Measurements from ENCODE around the gene CD9. TPM values are rescaled to one million over a fixed set of nuclear protein-coding genes. Genes with fewer than 3 reads are reported as not detected.

The CD9 gene
- total RNA-seq, 6 experiments from 2014 or later, result 43.2 to 72.6 (median 46.4) TPM

DNA sequence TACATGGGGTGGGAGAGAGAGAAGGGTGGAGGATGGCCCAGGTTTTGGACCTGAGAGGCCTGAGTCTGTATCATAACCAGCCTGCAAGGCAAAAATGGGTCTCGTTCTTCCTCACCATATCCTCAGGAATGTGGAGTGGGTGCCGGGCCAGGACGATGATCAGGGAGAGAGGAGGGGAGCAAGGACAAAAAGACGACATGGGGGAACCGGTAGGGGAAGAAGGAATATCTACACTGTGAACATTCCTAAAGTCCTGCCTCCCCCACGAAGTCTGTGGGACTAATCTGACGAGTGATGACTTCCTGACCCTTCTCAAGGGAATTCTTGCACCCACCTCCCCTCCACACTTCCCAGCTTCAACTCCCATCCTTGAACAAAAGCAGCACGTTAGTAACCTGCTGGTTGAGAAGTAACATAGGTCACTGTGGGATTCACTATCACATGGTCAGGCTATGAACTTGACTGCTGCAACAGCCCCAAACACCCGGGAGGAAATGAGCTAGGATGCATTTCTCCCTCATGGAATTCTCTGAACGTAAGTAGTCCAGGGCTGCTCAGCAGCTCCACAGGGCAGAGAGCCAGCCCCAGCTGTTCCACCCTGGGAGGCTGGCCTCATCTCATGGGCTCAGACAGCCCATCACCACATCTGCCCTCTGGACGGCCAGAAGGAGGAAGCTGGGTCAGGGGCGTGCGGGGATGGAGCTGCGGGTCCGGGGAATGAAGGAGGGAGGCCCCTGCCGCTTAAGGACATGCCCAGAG lies 38.9 kb upstream of the CD9 start:
- TF ChIP-seq, protein P1, sequence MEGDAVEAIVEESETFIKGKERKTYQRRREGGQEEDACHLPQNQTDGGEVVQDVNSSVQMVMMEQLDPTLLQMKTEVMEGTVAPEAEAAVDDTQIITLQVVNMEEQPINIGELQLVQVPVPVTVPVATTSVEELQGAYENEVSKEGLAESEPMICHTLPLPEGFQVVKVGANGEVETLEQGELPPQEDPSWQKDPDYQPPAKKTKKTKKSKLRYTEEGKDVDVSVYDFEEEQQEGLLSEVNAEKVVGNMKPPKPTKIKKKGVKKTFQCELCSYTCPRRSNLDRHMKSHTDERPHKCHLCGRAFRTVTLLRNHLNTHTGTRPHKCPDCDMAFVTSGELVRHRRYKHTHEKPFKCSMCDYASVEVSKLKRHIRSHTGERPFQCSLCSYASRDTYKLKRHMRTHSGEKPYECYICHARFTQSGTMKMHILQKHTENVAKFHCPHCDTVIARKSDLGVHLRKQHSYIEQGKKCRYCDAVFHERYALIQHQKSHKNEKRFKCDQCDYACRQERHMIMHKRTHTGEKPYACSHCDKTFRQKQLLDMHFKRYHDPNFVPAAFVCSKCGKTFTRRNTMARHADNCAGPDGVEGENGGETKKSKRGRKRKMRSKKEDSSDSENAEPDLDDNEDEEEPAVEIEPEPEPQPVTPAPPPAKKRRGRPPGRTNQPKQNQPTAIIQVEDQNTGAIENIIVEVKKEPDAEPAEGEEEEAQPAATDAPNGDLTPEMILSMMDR (IDR thresholded peaks at IDR 0.05), result no peak
- no peaks in the 10 kb centered on the region for H3K9me3 Mint-ChIP-seq
- H3K27me3 Mint-ChIP-seq (ENCODE audit: insufficient read depth), result peaks cover 3% of the 10 kb centered on the region
- H3K36me3 Mint-ChIP-seq (ENCODE audit: low read depth), result no peaks in the 10 kb centered on the region
- no peak for DNase-seq
- peaks cover 44% of the 10 kb centered on the region for H3K4me1 Mint-ChIP-seq (ENCODE audit: low read depth)
- no peak overlapping the region for H3K27ac Mint-ChIP-seq
- no peak overlapping the region for H3K4me3 Mint-ChIP-seq

DNA sequence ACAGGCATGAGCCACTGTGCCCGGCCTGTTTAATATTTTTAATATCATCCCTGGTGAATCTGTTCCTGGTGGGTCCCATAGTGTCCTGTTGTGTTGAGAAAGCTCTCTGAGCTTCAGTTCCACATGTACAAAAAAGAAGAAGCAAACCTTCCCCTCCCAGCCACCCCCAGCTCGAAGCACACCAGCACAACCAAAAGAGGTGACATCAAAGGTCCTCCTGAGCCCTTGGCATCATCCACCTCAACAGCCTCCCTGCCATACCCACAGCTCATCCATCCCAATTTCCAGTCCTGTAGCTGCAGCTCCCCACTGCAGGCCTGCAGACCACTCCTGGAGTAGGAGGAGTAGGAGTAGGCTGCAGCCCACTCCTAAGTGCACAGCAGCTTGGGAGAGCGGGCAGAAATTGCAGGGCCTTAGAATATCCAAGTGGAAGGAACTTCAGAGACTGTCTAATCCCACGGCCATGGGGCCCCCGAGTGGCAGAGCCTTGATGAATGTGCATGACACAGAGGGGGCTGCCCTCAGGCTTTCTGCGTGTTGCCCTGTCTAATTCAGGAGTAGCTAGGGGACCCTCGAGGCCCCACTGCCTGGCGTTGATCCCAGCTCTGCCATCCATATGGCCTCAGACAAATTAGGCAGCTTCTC lies 36.7 kb upstream of the CD9 start:
- TF ChIP-seq, protein P1 (IDR thresholded peaks at IDR 0.05), result no peak
- Mint-ChIP-seq H3K4me3 (no peak overlapping the region), H3K4me1 (ENCODE audit: low read depth) (peaks cover 55% of the 10 kb centered on the region), H3K9me3 (no peaks in the 10 kb centered on the region), H3K27ac (no peak overlapping the region), H3K36me3 (ENCODE audit: low read depth) (no peaks in the 10 kb centered on the region), H3K27me3 (ENCODE audit: insufficient read depth) (peaks cover 3% of the 10 kb centered on the region)
- no peak for DNase-seq

DNA sequence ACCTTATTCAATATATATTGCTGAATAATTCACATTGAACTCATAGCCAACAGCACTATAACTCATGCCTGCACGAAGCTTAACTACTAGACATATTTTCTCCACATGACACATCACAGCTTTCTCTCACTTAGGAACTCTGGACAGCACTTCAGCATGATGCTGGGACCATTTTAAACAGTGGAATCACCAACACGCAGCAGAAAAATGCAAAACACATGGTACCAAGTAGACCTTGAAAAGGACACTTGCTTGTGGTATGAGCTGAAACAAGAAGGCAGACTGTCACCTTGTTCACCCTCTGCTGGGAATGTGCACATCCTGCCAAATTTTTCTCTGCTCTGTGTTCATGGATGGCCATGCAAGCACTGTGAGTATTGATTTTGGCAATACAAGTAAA lies 34.8 kb upstream of the CD9 start:
- peaks cover under 1% of the 10 kb centered on the region; the same call in 1 of the 2 replicates for H3K27me3 Mint-ChIP-seq (ENCODE audit: insufficient read depth)
- peak overlapping the region; percentile 67 for H3K27ac Mint-ChIP-seq
- H3K9me3 Mint-ChIP-seq, result no peaks in the 10 kb centered on the region
- H3K36me3 Mint-ChIP-seq (ENCODE audit: low read depth), result no peaks in the 10 kb centered on the region
- H3K4me1 Mint-ChIP-seq (ENCODE audit: low read depth), result peaks cover 61% of the 10 kb centered on the region
- H3K4me3 Mint-ChIP-seq, result no peak overlapping the region
- DNase-seq, result peak; percentile 66
- TF ChIP-seq, protein P1 (IDR thresholded peaks at IDR 0.05), result no peak

DNA sequence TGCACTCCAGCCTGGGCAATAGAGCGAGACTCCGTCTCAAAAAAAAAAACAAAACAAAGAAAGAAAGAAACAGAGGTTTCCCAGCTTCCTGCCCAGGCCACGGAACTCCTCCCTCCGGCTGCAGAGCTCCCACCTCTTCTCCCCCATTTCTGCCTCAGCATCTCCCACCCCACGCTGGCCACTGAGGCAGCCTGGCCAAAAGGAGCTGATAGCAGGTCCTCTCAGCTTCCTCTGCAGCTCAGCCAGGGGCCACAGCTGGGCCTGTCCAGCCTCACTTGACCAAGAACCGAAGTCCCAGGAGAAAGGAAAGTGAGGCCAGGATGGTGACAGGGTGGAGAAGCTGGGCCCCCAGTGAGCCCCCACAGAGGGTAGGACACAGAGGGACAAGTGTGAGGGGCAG lies 33.4 kb upstream of the CD9 start:
- H3K4me3 Mint-ChIP-seq, result peak overlapping the region; percentile 79
- TF ChIP-seq, protein P1 (IDR thresholded peaks at IDR 0.05), result no peak
- peak overlapping the region; percentile 99 for H3K27ac Mint-ChIP-seq
- H3K9me3 Mint-ChIP-seq, result no peaks in the 10 kb centered on the region
- no peaks in the 10 kb centered on the region; the same call in 1 of the 2 replicates for H3K27me3 Mint-ChIP-seq (ENCODE audit: insufficient read depth)
- no peaks in the 10 kb centered on the region for H3K36me3 Mint-ChIP-seq (ENCODE audit: low read depth)
- no peak for DNase-seq
- H3K4me1 Mint-ChIP-seq (ENCODE audit: low read depth), result peaks cover 47% of the 10 kb centered on the region

DNA sequence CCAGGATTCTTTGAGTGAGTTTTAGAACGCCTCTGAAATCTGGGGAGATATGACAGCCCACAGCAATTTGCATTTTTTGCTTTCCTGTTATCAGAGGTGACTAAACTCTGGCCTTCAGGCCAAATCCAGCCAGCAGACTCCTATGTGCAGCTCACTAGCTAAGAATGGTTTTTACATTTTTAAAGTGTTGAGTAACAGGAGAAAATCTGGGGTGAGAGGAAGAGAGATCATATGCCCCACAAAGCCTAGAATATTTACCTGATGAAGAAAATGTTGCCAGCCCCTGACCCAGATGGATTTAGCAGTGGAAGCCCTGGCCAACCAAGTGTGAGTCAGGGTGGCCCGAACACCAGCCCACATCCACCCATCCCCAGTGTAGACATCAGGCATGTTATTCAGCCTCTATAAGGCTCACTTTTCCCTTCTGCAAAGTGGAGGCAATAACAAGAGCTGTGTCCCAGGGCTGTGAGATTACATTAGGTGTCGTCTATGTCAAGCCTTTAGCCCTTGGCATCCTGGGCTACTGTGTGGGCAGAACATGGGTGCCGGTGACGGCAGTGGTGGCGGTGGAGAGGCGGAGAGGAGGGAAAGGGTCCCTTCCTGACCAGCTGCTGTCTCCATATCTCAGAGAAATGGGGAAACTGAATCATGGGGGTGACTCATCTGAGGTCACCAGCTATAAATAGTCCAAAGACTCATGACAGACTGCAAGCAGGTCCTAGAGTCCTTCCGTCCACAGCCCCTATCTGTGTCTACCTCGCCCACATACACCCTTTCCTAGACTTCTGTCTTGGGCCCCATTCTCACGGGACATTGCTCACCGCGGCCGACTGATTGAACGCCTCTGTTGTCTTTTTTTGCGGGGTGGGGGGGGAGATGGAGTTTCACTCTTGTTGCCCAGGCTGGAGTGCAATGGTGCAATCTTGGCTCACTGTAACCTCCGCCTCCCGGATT lies 32.6 kb upstream of the CD9 start:
- TF ChIP-seq, protein P1 (IDR thresholded peaks at IDR 0.05), result no peak
- Mint-ChIP-seq H3K9me3 (no peaks in the 10 kb centered on the region), H3K4me1 (ENCODE audit: low read depth) (peaks cover 46% of the 10 kb centered on the region), H3K27me3 (ENCODE audit: insufficient read depth) (no peaks in the 10 kb centered on the region; the same call in 1 of the 2 replicates), H3K36me3 (ENCODE audit: low read depth) (no peaks in the 10 kb centered on the region), H3K27ac (peak overlapping the region; percentile 99), H3K4me3 (peak overlapping the region; percentile 79)
- peak; percentile 96 for DNase-seq
